Measurements from ENCODE around the gene LRRC51. TPM values are rescaled to one million over a fixed set of nuclear protein-coding genes. Genes with fewer than 3 reads are reported as not detected.

The LRRC51 gene
- total RNA-seq, 2 donors from 2014 or later = 6.1 to 24.0 TPM

DNA sequence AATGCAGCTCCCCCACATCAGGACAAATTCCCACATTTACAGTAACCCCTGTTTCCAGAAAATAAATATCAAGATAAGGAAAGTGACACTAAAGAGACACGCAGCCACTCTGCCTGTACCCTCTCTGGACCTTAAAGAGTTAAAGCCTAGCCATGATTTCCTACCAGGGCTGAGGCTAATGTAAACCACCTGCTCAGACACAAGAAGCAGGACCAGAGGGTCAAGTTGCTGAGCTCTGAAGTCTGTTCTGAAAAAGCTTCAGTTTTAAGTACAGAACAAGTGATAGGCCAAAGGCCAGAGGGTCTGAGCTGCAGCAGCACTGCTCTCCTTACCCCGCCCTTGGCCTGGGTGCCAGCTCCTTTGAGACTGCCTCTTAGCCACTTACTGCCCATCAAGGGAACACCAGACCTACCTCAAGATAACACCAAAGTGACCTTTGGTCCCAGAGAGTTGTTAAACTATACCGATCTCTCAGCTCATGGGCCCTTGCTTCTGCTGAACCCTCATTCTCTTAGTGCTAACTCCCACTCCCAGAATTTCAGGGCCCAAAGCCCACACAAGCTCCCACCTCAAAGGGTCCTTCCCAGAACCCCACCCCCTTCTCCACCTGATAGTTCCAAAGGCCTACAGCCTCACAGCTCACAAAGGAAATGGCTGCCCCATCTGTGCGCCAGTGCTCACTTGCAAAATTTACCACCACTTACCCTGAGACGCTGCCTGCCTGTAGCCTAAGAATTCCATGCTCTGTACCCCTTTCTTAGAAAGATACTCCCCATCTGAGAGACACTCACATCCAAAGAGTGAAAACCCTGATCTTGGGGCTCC, 41.4 kb upstream of the LRRC51 start:
- Histone ChIP-seq H3K27me3 (replicated peaks; ENCODE audit: insufficient read depth) (no peaks in the 10 kb centered on the region), H3K4me1 (ENCODE audit: control insufficient read depth in 1 of 2, low read depth in 2 of 2) (peaks cover 40 to 65% of the 10 kb centered on the region in 2 donors), H3K4me3 (peak overlapping the region; percentile 75), H3K9me3 (no peaks in the 10 kb centered on the region), H3K36me3 (peaks cover 11% of the 10 kb centered on the region), H3K27ac (peak overlapping the region; percentile 93 to 94)
- no peak for ATAC-seq (ENCODE audit: insufficient number of reproducible peaks, low FRiP score, low read depth)
- TF ChIP-seq CTCF (IDR thresholded peaks at IDR 0.05) = no peak
- DNase-seq (ENCODE audit: low spot score) = no peak

GRCh38 chr11:72039856-72040401, 40.7 kb upstream of the LRRC51 start:
- DNase-seq (ENCODE audit: low spot score) = no peak
- H3K27ac ChIP-seq = peak overlapping the region; percentile 93 to 94
- no peak for ATAC-seq (ENCODE audit: insufficient number of reproducible peaks, low FRiP score, low read depth)
- no peaks in the 10 kb centered on the region for H3K27me3 ChIP-seq (replicated peaks; ENCODE audit: insufficient read depth)
- H3K4me1 ChIP-seq (ENCODE audit: control insufficient read depth in 1 of 2, low read depth in 2 of 2) = peaks cover 40 to 62% of the 10 kb centered on the region in 2 donors
- peaks cover 9% of the 10 kb centered on the region for H3K36me3 ChIP-seq
- H3K9me3 ChIP-seq = no peaks in the 10 kb centered on the region
- peak overlapping the region; percentile 75 for H3K4me3 ChIP-seq
- no peak for TF ChIP-seq CTCF (IDR thresholded peaks at IDR 0.05)

DNA sequence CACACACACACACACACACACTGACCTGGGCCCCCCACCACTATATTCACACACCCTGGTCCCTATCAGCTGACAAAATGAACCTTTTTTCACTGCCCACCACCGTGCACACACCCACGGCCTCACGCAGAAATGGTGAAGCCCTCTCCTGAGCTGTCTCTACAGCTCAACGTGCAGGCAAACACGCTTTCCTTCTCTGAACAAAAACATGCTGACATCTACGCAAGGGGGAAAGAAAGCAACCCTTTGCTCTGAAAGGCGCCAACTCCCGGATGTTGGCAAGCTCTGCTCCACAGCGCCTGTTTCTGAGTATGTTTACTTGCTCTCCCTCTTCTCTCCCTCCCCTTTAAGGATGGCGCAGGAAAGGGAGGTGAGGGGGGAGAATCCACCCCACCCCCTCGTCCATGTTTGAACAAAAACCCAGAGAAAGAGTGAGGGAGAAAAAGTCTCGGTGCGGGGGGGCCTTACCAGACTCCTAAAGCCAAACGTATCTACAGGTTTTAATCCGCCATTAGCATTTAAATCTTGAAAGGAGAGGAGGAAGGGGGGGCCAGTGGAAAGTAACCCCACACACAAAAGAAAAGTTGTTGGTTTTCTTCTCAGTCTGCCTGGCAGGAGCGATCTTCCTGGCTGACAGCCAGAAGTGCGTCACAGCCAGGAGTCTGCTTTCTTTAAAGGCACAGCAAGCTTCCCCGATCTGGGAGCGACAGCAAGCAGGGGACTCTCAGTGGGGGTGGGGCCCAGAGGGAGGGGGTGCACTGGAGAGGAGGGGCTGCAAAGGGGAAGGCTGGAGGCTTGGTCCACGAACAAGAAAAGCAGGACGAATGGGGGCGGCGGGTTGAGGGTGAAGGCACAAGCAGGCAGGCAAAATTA, 39.9 kb upstream of the LRRC51 start:
- peaks cover under 1% of the 10 kb centered on the region for H3K36me3 ChIP-seq
- peak overlapping the region; percentile 75 for H3K4me3 ChIP-seq
- DNase-seq (ENCODE audit: low spot score) (peak; percentile 76), ATAC-seq (ENCODE audit: insufficient number of reproducible peaks, low FRiP score, low read depth) (peak; percentile 84)
- peaks cover 40 to 56% of the 10 kb centered on the region in 2 donors for H3K4me1 ChIP-seq (ENCODE audit: control insufficient read depth in 1 of 2, low read depth in 2 of 2)
- no peaks in the 10 kb centered on the region for H3K27me3 ChIP-seq (replicated peaks; ENCODE audit: insufficient read depth)
- TF ChIP-seq CTCF (IDR thresholded peaks at IDR 0.05) = no peak
- no peaks in the 10 kb centered on the region for H3K9me3 ChIP-seq
- H3K27ac ChIP-seq = peak overlapping the region; percentile 93 to 94

DNA sequence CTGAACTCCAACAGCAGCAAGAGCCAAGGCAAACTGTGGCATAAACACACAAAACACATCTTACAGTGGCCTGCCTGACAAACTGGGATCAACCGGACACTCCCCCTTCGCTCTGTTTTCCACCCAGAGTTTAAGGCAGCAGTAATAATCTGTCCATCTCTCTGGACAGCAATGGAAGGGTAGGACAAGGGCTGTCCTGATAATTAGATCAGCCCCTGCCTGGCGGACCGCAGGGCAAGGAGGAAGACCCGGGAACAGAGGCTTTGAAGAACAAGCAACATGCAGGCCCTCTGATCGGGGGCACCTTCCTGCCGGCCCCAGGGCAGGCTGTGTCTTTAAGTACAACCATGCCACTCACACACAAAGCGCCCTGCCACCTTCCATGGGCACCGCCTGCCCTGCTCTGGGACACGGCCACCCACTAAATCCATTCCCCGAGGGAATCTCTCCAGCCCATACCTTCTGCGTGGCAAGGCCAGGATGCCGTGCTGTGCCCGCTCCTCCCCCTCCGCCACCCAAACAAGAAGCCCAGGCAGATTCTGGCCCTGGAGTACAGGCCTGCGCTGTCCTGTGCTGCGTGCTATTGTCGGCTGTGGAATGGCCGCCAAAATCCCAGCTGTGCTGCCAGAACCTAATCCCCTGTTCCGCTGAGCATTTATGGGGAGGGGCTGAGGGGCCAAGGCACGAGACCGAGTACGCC, 39.1 kb upstream of the LRRC51 start:
- TF ChIP-seq CTCF (IDR thresholded peaks at IDR 0.05) = no peak
- Histone ChIP-seq H3K36me3 (no peaks in the 10 kb centered on the region), H3K4me3 (peak overlapping the region; percentile 75), H3K9me3 (no peaks in the 10 kb centered on the region), H3K4me1 (ENCODE audit: control insufficient read depth in 1 of 2, low read depth in 2 of 2) (peaks cover 40 to 48% of the 10 kb centered on the region in 2 donors), H3K27ac (peak overlapping the region; percentile 93 to 94), H3K27me3 (replicated peaks; ENCODE audit: insufficient read depth) (no peaks in the 10 kb centered on the region)
- DNase-seq (ENCODE audit: low spot score) = peak; percentile 17
- peak; percentile 26 for ATAC-seq (ENCODE audit: insufficient number of reproducible peaks, low FRiP score, low read depth)
